ENCODE measurements around the gene ANKMY1.

The ANKMY1 gene

DNA sequence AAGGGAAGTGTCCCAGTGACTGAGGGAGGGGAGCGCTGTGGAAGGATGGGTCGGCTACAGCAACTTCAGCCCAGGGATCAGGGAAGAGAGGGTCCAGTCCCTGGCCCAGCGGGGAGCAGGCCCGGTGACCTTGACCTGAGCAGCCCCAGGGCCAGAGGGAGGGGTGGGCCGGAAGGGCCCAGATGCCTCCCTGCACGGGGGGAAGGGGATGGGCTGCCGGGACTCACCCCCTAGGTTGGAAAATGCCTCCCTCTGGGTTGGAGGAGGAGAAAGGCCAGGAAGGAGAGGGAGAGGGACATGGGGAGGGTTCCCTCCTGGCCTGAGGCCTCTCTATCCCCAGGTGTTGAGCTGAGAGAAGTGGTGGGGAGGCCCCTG, 102.5 kb downstream of the ANKMY1 start:
- ChIA-PET CTCF (interaction anchor here (0.6 kb wide), 1 partner anchor 19 kb away, joined by 3 read pairs; no protein-coding TSS in a partner anchor), POLR2A (no interaction called here)
- Histone ChIP-seq H3K36me3 (ENCODE audit: control insufficient read depth in 2 of 2, insufficient read depth in 1 of 2, low read length in 2 of 2) (no peaks in the 10 kb centered on the region), H3K4me3 (ENCODE audit: low read depth, low read length) (no peak overlapping the region), H3K9me3 (ENCODE audit: control insufficient read depth, insufficient read depth, low read depth, low read length) (no peaks in the 10 kb centered on the region), H3K4me1 (ENCODE audit: control insufficient read depth, insufficient read depth, low read length) (peaks cover 2% of the 10 kb centered on the region; the same call in 1 of the 2 replicates), H3K27ac (ENCODE audit: extremely low read depth, low read depth, low read length) (no peak overlapping the region)
- TF ChIP-seq ZNF366 (tag by site-specific recombination; conservative IDR thresholded peaks at IDR 0.05) (no peak), ZNF529 (tag by site-specific recombination; IDR thresholded peaks at IDR 0.05; ENCODE audit: insufficient replicate concordance) (no peak), ZNF830 (tag by site-specific recombination; IDR thresholded peaks at IDR 0.05; ENCODE audit: low read depth) (no peak), ZIC2 (tag by site-specific recombination; IDR thresholded peaks at IDR 0.05) (0 out of 2 replicates have a peak, but pooled peaks have one; percentile 29), GLIS1 (tag by site-specific recombination; IDR thresholded peaks at IDR 0.05) (peak; percentile 80), ZNF768 (tag by site-specific recombination; IDR thresholded peaks at IDR 0.05) (no peak), ZNF202 (tag by site-specific recombination; IDR thresholded peaks at IDR 0.05; ENCODE audit: borderline replicate concordance) (no peak)
- TF ChIP-seq, protein P1, sequence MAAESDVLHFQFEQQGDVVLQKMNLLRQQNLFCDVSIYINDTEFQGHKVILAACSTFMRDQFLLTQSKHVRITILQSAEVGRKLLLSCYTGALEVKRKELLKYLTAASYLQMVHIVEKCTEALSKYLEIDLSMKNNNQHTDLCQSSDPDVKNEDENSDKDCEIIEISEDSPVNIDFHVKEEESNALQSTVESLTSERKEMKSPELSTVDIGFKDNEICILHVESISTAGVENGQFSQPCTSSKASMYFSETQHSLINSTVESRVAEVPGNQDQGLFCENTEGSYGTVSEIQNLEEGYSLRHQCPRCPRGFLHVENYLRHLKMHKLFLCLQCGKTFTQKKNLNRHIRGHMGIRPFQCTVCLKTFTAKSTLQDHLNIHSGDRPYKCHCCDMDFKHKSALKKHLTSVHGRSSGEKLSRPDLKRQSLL (tag by site-specific recombination; IDR thresholded peaks at IDR 0.05): no peak
- TF ChIP-seq, protein P2, sequence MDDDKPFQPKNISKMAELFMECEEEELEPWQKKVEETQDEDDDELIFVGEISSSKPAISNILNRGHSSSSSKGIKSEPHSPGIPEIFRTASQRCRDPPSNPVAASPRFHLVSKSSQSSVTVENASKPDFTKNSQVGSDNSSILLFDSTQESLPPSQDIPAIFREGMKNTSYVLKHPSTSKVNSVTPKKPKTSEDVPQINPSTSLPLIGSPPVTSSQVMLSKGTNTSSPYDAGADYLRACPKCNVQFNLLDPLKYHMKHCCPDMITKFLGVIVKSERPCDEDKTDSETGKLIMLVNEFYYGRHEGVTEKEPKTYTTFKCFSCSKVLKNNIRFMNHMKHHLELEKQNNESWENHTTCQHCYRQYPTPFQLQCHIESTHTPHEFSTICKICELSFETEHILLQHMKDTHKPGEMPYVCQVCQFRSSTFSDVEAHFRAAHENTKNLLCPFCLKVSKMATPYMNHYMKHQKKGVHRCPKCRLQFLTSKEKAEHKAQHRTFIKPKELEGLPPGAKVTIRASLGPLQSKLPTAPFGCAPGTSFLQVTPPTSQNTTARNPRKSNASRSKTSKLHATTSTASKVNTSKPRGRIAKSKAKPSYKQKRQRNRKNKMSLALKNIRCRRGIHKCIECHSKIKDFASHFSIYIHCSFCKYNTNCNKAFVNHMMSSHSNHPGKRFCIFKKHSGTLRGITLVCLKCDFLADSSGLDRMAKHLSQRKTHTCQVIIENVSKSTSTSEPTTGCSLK (tag by site-specific recombination; IDR thresholded peaks at IDR 0.05): no peak

DNA sequence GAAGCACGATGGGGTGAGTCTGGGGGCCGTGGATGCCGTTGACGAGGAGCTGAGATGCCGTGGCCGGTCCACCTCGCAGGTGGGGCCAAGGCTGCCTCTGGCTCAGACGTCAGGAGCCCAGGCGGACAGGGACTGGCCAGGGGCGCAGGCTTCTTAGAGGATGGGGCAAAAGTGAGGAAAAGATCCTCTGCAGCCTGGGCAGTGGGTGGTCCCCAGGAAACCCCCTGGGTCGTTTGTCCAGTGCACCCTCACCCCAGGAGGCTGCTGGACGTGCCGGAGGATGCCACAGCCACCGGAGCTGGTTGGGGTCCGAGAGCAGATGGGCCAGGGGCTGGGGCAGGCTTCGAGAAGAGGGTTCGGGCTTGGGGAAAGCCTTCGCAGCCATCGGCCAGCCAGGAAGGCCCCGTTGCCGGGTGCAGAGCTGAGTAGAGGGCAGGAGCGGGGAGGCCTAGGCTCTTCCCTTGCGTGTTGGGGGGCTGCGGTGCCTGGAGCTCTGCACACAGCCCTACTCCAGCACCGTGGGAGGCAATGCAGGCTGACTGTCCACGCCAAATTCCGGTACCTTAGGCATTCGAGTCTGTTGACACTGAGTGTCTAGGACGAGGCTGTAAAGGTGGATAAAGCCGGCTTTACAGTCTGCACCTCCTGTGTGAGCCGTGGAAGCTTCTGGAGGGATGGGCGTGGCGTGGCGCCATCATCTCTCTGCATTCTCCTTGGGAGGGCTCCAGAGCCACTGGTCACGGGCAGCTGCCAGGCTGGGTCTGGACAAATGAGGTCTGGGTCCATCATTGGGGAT, 103.5 kb downstream of the ANKMY1 start:
- CTCF ChIA-PET: no interaction called here
- no peak overlapping the region for H3K4me3 ChIP-seq (ENCODE audit: low read depth, low read length)

More for the DNA sequence above, 103.5 kb downstream of the ANKMY1 start:
- TF ChIP-seq OSR2 (tag by site-specific recombination; IDR thresholded peaks at IDR 0.05): no peak
- no peak for TF ChIP-seq ZNF530 (tag by site-specific recombination; IDR thresholded peaks at IDR 0.05; ENCODE audit: low read depth)
- TF ChIP-seq HOXA7 (CRISPR knock-in tag; IDR thresholded peaks at IDR 0.05; ENCODE audit: borderline replicate concordance): no peak
- TF ChIP-seq, protein P1 (tag by site-specific recombination; IDR thresholded peaks at IDR 0.05): peak; percentile 23; the same call in 1 of the 2 replicates
- TF ChIP-seq, protein P3, sequence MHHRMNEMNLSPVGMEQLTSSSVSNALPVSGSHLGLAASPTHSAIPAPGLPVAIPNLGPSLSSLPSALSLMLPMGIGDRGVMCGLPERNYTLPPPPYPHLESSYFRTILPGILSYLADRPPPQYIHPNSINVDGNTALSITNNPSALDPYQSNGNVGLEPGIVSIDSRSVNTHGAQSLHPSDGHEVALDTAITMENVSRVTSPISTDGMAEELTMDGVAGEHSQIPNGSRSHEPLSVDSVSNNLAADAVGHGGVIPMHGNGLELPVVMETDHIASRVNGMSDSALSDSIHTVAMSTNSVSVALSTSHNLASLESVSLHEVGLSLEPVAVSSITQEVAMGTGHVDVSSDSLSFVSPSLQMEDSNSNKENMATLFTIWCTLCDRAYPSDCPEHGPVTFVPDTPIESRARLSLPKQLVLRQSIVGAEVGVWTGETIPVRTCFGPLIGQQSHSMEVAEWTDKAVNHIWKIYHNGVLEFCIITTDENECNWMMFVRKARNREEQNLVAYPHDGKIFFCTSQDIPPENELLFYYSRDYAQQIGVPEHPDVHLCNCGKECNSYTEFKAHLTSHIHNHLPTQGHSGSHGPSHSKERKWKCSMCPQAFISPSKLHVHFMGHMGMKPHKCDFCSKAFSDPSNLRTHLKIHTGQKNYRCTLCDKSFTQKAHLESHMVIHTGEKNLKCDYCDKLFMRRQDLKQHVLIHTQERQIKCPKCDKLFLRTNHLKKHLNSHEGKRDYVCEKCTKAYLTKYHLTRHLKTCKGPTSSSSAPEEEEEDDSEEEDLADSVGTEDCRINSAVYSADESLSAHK (tag by site-specific recombination; IDR thresholded peaks at IDR 0.05): no peak
- TF ChIP-seq ZNF112 (tag by site-specific recombination; IDR thresholded peaks at IDR 0.05): no peak
- no peak for TF ChIP-seq ZSCAN16 (tag by site-specific recombination; IDR thresholded peaks at IDR 0.05)
- TF ChIP-seq, protein P4, sequence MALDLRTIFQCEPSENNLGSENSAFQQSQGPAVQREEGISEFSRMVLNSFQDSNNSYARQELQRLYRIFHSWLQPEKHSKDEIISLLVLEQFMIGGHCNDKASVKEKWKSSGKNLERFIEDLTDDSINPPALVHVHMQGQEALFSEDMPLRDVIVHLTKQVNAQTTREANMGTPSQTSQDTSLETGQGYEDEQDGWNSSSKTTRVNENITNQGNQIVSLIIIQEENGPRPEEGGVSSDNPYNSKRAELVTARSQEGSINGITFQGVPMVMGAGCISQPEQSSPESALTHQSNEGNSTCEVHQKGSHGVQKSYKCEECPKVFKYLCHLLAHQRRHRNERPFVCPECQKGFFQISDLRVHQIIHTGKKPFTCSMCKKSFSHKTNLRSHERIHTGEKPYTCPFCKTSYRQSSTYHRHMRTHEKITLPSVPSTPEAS (tag by site-specific recombination; IDR thresholded peaks at IDR 0.05): no peak
- Histone ChIP-seq H3K27ac (ENCODE audit: extremely low read depth, low read depth, low read length) (no peak overlapping the region), H3K4me1 (ENCODE audit: control insufficient read depth, insufficient read depth, low read length) (peaks cover 2% of the 10 kb centered on the region; the same call in 1 of the 2 replicates), H3K9me3 (ENCODE audit: control insufficient read depth, insufficient read depth, low read depth, low read length) (no peaks in the 10 kb centered on the region), H3K36me3 (ENCODE audit: control insufficient read depth in 2 of 2, insufficient read depth in 1 of 2, low read length in 2 of 2) (no peaks in the 10 kb centered on the region)
- POLR2A ChIA-PET: no interaction called here

Data from HEK293 (cell line).